ENCODE measurements around the gene CCDC196. TPM values are rescaled to one million over a fixed set of nuclear protein-coding genes. Genes with fewer than 3 reads are reported as not detected.

Gene CCDC196, protein sequence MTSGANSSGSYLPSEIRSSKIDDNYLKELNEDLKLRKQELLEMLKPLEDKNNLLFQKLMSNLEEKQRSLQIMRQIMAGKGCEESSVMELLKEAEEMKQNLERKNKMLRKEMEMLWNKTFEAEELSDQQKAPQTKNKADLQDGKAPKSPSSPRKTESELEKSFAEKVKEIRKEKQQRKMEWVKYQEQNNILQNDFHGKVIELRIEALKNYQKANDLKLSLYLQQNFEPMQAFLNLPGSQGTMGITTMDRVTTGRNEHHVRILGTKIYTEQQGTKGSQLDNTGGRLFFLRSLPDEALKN
- total RNA-seq (2022; extraction: Qiagen RNA extraction), result not detected in 5 replicates

DNA sequence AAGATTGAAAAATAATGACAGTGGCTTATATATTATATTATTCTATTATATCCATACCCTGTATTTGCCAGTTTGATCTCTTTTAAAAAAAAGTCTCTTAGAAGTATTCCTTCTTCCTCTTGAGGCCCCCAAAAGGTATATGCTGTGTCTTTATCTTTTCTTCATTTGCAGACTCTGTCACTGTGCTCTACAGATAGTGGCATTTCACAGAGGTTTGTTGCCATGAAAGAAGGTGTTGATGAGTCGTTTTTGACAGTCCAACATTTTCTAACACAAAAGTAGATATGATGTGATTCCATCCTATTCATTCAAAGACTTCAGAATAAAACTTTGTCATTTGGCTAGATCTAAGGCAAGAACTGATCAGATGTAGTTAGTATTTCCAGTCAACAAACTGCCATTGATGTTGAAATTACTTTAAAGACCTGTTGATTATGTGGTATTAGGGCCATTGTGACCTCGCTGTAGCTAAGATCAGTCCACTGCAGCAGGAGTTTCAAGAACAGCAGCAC is at the start of gene CCDC196:
TSS of gene CCDC196 (plus strand) at position 462 of the 512 bp plus-strand sequence. CDS start 132 bp downstream, outside the sequence.

DNA sequence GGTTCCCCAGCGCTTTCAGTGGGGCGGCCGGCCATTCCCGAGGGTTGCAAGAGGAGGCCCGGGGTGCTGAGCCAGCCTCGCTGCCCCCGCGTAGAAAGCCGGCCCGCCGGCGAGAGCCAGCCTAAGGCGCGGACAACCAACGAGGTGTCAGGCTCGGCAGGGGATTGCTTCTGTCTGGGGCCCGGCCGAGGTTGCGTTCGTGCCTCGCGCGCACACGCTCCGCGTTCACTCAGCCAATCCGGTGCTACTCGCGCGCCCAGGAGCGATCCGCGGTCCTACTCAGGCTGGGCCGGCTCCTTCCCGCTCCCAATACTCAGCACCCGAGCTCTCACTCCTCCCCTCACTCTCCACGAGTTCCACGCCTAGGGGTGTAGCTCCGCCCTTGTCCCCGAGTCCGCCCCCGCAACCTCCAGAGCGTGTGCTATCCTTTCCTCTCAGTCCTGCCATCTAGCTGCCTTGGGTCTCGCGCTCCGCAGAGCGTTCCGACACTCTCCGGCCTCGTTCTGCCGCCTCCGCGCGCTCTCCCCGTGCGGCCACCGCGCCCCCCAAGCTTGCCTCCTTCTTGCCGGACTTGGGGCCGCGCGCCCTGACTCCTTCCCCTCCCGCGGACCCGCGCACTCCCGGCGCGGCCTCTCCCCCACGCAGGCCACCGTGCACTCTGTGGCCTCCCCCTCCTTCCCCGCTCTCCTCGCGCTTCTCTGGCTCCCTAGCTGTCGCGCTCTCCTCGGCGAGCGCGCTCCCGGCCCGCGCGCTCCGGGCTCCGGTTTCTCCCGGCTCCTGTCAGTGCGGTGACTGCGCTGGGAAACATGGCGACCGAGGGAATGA is 21.8 kb downstream of the CCDC196 start, which contains the start of gene GPHN:
TSS of gene GPHN (plus strand) at position 426 of the 825 bp plus-strand sequence.

Other genes starting within 250 kb of the CCDC196 start
- gene GPHN, start 21.8 kb downstream of the CCDC196 start, total RNA-seq (2022; extraction: Qiagen RNA extraction), result 9.1 to 13.9 TPM (median 11.9 TPM) in 5 replicates